Astrocyte (in vitro differentiated cells and primary cell): Measurements from ENCODE around the gene ULBP2. TPM values are rescaled to one million over a fixed set of nuclear protein-coding genes. Genes with fewer than 3 reads are reported as not detected.

Experiments used
- DNase-seq: peaks from one replicate; pipeline ENCODE4 v3.0.0-alpha.2; 2010; ENCODE audit warnings: low read depth
- FAIRE-seq: peaks from 2 replicates; lab custom pipeline; 2011; peaks lifted over from hg19 to GRCh38; lab: Jason Lieb, UNC
- H2AFZ ChIP-seq: 2 replicates; pipeline ENCODE4 v1.6.0; 2012; ENCODE audit warnings: low read depth, low read length, inconsistent platforms
- H3K27ac ChIP-seq: 2 replicates; pipeline ENCODE4 v1.5.1; 2011; ENCODE audit warnings: low read depth, low read length, inconsistent platforms
- H3K27me3 ChIP-seq: 2 replicates; pipeline ENCODE4 v1.6.0; 2011; ENCODE audit warnings: low read length, inconsistent platforms; ENCODE audit not compliant: insufficient read depth
- H3K36me3 ChIP-seq: 2 replicates; pipeline ENCODE4 v1.5.1; 2011; ENCODE audit warnings: low read length, inconsistent platforms; ENCODE audit not compliant: insufficient read depth
- H3K4me1 ChIP-seq: 2 replicates; pipeline ENCODE4 v1.5.1; 2011; ENCODE audit warnings: low read length, inconsistent platforms; ENCODE audit not compliant: insufficient read depth
- H3K4me2 ChIP-seq: 2 replicates; pipeline ENCODE4 v1.6.0; 2012; ENCODE audit warnings: low read length, inconsistent platforms
- H3K4me3 ChIP-seq: 2 replicates; pipeline ENCODE4 v1.5.1; 2011; ENCODE audit warnings: low read depth, mild to moderate bottlenecking, low read length, inconsistent platforms; ENCODE audit not compliant: insufficient read depth
- H3K79me2 ChIP-seq: 2 replicates; pipeline ENCODE4 v1.6.0; 2012; ENCODE audit warnings: mild to moderate bottlenecking, low read length, inconsistent platforms; ENCODE audit not compliant: insufficient read depth
- H3K9ac ChIP-seq: 2 replicates; pipeline ENCODE4 v1.6.0; 2012; ENCODE audit warnings: mild to moderate bottlenecking, low read length, inconsistent platforms
- H3K9me3 ChIP-seq: 2 replicates; pipeline ENCODE4 v1.5.1; 2012; ENCODE audit warnings: low read depth, mild to moderate bottlenecking, low read length, inconsistent platforms; ENCODE audit not compliant: insufficient read depth
- H4K20me1 ChIP-seq: 2 replicates; pipeline ENCODE4 v1.6.0; 2012; ENCODE audit warnings: low read length, inconsistent platforms; ENCODE audit not compliant: insufficient read depth
- H3K27ac Mint-ChIP-seq: one replicate; pipeline ENCODE4 v1.8.0; 2021; ENCODE audit warnings: mild to moderate bottlenecking, mixed read lengths; ENCODE audit not compliant: unreplicated experiment
- H3K27me3 Mint-ChIP-seq: one replicate; pipeline ENCODE4 v1.8.0; 2021; ENCODE audit warnings: low read depth, mixed read lengths; ENCODE audit not compliant: unreplicated experiment
- H3K36me3 Mint-ChIP-seq: one replicate; pipeline ENCODE4 v1.8.0; 2021; ENCODE audit warnings: low read depth, mixed read lengths; ENCODE audit not compliant: unreplicated experiment
- H3K4me1 Mint-ChIP-seq: one replicate; pipeline ENCODE4 v1.8.0; 2021; ENCODE audit warnings: low read depth, mixed read lengths; ENCODE audit not compliant: unreplicated experiment
- H3K4me3 Mint-ChIP-seq: one replicate; pipeline ENCODE4 v1.8.0; 2021; ENCODE audit warnings: mild to moderate bottlenecking, moderate library complexity, mixed read lengths; ENCODE audit not compliant: unreplicated experiment
- H3K9me3 Mint-ChIP-seq: one replicate; pipeline ENCODE4 v1.8.0; 2021; ENCODE audit warnings: mild to moderate bottlenecking, mixed read lengths; ENCODE audit not compliant: unreplicated experiment
- EZH2 ChIP-seq: IDR thresholded peaks from 2 replicates; pipeline ENCODE4 v1.6.1; 2012; ENCODE audit warnings: mild to moderate bottlenecking, low read length, inconsistent platforms; ENCODE audit not compliant: insufficient read depth
- total RNA-seq: library from RNA; stranded (reverse); gene quantifications from 2 replicates; pipeline ENCODE4 v1.2.1, GENCODE V29; 2021
- TF ChIP-seq, protein P1 (sequence below): IDR thresholded peaks from 2 replicates; pipeline ENCODE4 v1.5.1; 2011; ENCODE audit warnings: low read depth, mild to moderate bottlenecking, inconsistent platforms, low read length, moderate library complexity; ENCODE audit not compliant: insufficient read depth

Gene ULBP2
- total RNA-seq, 1 donor from 2014 or later, result 7.3 TPM

DNA sequence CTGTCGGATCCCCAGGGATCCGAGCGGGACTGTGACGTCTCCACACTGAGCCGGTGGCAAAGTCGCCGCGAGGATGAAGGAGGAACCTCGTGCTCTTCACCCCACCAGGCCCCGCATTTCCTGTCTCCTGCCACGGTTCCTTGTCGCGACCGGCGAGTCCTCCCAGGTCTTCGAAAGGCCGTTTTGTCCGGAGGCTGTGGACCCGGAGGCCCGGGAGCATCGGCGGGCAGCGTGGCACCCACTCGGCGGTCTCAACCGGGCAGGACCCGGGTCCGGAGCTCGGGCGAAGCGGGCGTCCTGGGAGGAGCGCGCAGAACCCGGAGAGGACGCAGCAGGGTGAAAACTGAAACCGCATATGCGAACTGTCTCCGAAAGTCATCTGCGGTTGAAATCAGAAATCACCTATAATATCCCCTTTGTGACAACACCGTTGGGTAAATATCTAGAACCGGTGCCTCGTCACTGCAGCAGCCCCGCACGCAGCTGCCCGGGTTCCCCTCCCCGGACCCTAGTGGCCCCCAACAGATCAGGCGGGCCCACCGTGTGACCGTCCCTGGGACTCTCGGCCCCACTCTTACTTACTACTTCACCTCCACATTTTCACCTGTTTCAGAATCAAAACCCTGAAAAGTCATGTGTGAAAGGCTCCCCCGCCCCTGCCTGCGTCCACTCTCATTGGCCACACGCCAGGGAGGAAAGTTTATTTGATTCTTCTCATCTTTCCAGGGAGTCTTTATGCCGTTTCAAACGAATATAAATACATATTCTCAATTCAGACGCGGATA is 3.1 kb upstream of the ULBP2 start:
- DNase-seq (no peak), FAIRE-seq (no peak)
- Histone ChIP-seq H4K20me1 (peaks cover 4% of the 10 kb centered on the region), H3K27me3 (peaks cover 64% of the 10 kb centered on the region), H3K4me3 (peak overlapping the region; percentile 53), H3K4me2 (peak overlapping the region; percentile 90), H3K9ac (peak overlapping the region; percentile 51), H3K9me3 (no peaks in the 10 kb centered on the region), H3K27ac (no peak overlapping the region), H3K36me3 (no peaks in the 10 kb centered on the region), H3K4me1 (peaks cover 10% of the 10 kb centered on the region), H2AFZ (peak overlapping the region; percentile 74), H3K79me2 (no peaks in the 10 kb centered on the region)
- H3K27ac Mint-ChIP-seq, result peak overlapping the region; percentile 50
- H3K36me3 Mint-ChIP-seq, result no peaks in the 10 kb centered on the region
- H3K27me3 Mint-ChIP-seq, result peaks cover 81% of the 10 kb centered on the region
- TF ChIP-seq, protein P1, sequence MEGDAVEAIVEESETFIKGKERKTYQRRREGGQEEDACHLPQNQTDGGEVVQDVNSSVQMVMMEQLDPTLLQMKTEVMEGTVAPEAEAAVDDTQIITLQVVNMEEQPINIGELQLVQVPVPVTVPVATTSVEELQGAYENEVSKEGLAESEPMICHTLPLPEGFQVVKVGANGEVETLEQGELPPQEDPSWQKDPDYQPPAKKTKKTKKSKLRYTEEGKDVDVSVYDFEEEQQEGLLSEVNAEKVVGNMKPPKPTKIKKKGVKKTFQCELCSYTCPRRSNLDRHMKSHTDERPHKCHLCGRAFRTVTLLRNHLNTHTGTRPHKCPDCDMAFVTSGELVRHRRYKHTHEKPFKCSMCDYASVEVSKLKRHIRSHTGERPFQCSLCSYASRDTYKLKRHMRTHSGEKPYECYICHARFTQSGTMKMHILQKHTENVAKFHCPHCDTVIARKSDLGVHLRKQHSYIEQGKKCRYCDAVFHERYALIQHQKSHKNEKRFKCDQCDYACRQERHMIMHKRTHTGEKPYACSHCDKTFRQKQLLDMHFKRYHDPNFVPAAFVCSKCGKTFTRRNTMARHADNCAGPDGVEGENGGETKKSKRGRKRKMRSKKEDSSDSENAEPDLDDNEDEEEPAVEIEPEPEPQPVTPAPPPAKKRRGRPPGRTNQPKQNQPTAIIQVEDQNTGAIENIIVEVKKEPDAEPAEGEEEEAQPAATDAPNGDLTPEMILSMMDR, result no peak
- peak; percentile 78 for TF ChIP-seq EZH2
- peak overlapping the region; percentile 77 for H3K4me3 Mint-ChIP-seq
- H3K4me1 Mint-ChIP-seq, result peaks cover 6% of the 10 kb centered on the region
- peaks cover 9% of the 10 kb centered on the region for H3K9me3 Mint-ChIP-seq

DNA sequence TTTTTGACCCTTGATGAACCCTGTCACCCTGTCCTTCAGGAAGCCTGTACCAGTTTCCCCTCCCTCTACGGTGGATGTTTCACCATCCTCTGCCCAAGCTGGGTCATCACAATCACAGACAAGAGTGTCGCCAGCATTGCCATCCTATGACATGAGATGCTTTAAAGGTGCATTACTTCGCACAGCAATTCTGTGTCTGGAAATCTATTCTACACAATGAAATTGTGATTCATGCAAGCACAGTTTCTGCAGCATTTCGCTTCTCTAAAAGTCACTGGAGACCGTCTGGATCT is 2.5 kb upstream of the ULBP2 start:
- Histone ChIP-seq H3K4me1 (peaks cover 10% of the 10 kb centered on the region), H3K79me2 (no peaks in the 10 kb centered on the region), H3K4me2 (peak overlapping the region; percentile 90), H3K4me3 (no peak overlapping the region), H4K20me1 (peaks cover 4% of the 10 kb centered on the region), H2AFZ (no peak overlapping the region), H3K27ac (no peak overlapping the region), H3K9ac (no peak overlapping the region), H3K27me3 (peaks cover 64% of the 10 kb centered on the region), H3K36me3 (no peaks in the 10 kb centered on the region), H3K9me3 (no peaks in the 10 kb centered on the region)
- Mint-ChIP-seq H3K4me3 (peak overlapping the region; percentile 77), H3K9me3 (peaks cover 10% of the 10 kb centered on the region), H3K27me3 (peaks cover 82% of the 10 kb centered on the region), H3K36me3 (no peaks in the 10 kb centered on the region), H3K27ac (peak overlapping the region; percentile 50), H3K4me1 (peaks cover 6% of the 10 kb centered on the region)
- FAIRE-seq (no peak), DNase-seq (no peak)
- TF ChIP-seq, protein P1, result no peak
- TF ChIP-seq EZH2, result no peak
